IPS-NIHi7 (cell line): ENCODE data around the gene SNAPC2.
"Not testable (repeated sequence)": the region's sequence is repeated elsewhere in the genome, so short reads cannot be mapped to it uniquely, and the experiment has no call there.

Experiments
- DNase-seq: peaks from one replicate; pipeline ENCODE4 v3.0.0; 2012; ENCODE audit warnings: mixed read lengths; ENCODE audit errors: extremely low spot score

SNAPC2 gene

GRCh38 chr19:7909471-7910067 lies 10.6 kb upstream of the SNAPC2 start:
- no peak for DNase-seq

GRCh38 chr19:7910321-7911161 lies 9.6 kb upstream of the SNAPC2 start:
- DNase-seq: no peak

DNA sequence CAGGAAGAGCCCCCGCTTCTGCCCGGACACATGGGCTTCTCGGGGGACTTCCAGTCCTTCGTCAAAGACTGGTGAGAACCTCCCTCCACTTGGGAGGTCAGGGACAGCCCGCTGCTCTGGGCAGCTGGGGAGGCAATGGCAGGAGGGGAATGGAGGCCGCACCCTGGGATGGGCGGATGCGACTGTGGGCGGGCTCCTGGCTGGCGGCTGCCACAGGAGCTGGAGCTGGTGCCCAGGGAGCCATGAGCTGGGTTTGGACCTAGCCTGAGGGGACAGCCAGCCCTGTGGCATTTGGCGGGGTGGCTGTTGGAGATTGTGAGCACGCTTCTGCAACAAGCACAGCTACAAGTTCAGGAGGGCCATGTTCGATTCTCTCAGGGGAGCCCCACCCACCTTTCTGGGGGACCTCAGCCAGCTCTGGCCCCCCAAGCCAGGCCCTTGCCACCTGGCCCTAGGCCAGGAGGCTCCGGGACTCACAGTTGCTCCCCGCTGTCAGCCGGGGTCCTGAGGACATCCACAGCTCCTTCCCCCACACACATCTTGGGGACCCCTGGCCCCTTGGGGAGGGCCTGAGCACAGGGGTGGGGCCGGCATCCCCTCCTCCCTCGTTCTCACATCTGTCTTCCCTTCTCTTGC lies 8.5 kb upstream of the SNAPC2 start:
- no peak for DNase-seq

DNA sequence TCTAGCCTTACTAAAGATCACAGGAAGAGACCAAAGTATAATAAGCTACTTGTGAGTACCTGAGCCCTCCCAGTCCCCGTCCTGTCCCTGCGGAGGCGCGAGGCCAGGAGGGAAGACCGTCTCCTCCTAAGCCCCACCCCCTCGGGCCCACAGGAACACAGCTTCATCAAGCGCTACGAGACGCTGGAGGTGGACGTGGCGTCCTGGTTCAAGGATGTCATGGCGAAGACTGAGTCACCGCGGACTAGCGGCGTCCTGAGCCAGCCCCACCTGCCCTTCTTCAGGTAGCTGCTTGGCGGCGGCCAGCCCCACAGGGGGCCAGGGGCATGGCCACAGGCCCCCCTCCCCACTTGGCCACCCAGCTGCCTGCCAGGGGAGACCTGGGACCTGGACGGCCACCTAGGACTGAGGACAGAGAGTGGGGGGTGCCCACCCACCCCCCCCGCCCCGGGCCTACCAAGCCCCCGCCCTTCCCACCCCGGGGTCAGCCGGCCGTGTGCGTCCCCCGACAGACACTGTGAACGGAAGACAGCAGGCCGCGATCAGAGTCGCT lies 7.9 kb upstream of the SNAPC2 start:
- no peak for DNase-seq

- DNase-seq: no peak
Measured at GRCh38 chr19:7912697-7913564, 7.2 kb upstream of the SNAPC2 start.

DNA sequence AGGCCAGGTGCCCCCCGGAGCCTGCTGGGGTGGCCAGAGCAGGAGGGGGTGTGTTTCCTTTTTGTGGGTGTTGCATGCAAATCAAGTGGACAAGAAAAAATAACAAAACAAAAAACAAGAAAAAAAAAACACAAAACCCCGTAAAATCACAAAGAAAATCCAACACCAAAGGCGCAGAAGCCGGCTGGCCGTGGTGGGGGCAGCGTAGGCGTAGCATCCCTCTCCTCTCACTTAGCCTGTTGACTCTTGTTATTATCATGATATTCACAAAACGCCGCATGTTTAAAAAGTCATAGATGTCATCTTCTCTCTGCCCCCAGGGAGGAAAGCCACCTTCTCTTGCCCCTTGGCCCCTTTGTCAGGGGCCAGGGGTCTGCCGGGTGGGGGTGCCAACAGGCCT lies 6.5 kb upstream of the SNAPC2 start:
- no peak for DNase-seq

DNA sequence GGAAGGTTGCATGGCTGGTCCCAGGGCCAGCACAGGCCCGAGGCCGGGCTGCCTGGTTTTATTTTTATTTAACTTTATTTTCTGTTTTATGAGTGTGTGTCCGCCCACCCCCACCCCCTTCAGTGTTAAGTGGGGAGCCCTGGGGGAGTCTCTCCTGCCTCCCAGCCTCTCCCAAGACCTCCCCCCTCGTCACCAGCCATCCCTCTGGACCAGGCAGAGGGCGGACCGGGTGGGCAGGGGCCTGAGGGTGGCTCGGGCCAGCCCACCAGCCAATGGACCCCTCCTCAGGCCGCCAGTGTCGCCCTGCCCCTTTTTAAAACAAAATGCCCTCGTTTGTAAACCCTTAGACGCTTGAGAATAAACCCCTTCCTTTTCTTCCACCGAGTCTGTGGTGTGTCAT lies 6.0 kb upstream of the SNAPC2 start:
- DNase-seq: no peak

GRCh38 chr19:7914598-7915045 lies 5.5 kb upstream of the SNAPC2 start, which contains the start of gene TGFBR3L:
Gene TGFBR3L (plus strand): TSS chr19:7914830.
- no peak for DNase-seq

GRCh38 chr19:7915250-7916102 lies 4.7 kb upstream of the SNAPC2 start:
- DNase-seq: no peak

DNA sequence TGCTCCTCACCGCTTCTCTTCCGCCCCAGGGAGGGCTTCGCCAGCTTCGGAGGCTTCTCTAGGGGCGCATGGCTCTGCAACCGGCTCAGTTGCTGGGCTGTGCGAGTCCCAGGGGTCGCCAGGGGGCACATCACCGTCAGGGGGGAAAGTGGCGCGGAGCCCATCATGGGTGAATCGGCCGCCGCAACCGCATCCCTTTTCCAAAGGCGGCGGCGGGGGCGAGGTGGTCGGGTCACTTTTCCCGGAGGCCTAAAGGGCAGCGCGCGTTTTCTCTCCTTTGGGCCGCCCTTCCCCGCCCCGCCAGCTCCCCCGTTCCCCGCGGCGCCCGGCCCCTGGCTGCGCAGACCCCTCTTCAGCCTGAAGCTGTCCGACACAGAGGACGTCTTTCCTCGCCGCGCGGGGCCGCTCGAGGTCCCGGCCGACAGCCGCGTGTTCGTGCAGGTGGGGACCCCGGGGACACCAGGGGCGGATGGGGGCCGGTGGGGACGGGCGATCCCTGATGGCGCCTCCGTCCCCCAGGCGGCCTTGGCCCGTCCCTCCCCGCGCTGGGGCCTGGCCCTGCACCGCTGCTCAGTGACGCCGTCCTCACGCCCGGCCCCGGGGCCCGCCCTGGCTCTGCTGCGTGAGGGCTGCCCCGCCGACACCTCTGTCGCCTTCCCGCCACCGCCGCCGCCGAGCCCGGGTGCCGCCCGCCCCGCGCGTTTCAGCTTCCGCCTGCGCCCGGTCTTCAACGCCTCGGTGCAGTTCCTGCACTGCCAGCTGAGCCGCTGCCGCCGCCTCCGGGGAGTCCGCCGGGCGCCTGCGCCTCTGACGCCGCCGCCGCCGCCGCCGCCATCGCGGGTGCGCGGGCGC lies 3.8 kb upstream of the SNAPC2 start:
- peak; percentile 40 for DNase-seq

- DNase-seq: no peak
Measured at GRCh38 chr19:7916955-7917266, 3.2 kb upstream of the SNAPC2 start.

- DNase-seq: peak; percentile 74
Measured at GRCh38 chr19:7917267-7918061, 2.7 kb upstream of the SNAPC2 start.

DNA sequence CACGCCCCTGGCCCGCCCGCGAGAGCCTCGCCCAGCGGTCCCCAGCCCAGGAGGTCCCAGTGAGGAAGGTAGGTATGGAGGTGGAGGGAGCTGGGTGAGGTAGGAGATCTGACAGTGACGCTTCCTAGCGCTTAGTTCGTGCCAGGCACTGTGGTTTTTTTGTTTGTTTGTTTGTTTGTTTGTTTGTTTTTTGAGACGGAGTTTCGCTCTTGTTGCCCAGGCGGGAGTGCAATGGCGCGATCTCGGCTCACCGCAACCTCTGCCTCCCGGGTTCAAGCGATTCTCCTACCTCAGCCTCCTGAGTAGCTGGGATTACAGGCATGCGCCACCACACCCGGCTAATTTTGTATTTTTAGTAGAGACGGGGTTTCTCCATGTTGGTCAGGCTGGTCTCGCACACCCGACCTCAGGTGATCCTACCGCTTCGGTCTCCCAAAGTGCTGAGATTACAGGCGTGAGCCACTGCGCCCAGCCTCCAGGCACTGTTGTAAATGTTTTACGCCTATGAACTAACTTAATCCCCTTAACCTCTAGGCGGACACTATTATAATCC lies 2.0 kb upstream of the SNAPC2 start:
- DNase-seq: not testable (repeated sequence)

DNA sequence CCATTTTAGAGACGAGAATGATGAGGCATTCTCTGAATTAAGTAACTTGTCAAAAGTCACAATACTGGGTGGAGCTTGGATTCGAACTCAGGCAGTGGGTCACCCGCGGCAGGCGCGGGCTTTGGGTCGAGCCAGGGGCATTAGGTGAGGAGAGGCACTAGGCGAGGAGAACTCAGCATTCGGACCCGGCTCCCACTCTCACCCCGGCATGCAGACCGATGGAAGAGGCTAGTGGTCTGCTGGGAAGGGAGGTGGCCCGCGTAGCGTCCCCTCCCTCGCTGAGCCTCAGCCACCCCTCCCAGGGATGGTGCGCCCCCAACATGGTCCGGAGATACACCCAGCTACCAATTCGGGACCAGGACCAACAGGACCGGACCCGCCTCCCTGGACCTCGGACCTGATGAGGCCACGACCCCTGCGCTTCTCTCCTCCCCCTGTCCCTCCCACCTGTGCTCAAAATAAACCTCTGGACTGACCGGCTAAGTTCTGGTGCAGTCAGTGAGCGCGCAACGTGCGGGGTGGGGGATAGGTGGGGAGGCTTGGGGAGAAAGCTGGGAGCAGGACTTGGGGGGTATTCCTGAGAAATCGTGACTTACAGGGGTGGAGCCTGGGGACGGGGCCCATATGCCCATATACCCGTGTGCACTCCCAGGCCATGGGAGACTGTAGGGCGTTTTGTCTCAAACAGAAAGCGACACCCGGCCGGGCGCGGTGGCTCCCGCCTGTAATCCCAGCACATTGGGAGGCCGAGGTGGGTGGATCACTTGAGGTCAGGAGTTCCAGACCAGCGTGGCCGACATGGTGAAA lies 1.3 kb upstream of the SNAPC2 start:
- DNase-seq: no peak

- DNase-seq: peak; percentile 88
Measured at GRCh38 chr19:7920519-7921301, 572 bp downstream of the SNAPC2 start.

GRCh38 chr19:7921302-7921966 lies 1.3 kb downstream of the SNAPC2 start:
- no peak for DNase-seq
